ENCODE results near the gene PNLIPRP3. TPM values are rescaled to one million over a fixed set of nuclear protein-coding genes. Genes with fewer than 3 reads are reported as not detected.

Gene PNLIPRP3
- total RNA-seq, 2 donors from 2014 or later, result not detected

DNA sequence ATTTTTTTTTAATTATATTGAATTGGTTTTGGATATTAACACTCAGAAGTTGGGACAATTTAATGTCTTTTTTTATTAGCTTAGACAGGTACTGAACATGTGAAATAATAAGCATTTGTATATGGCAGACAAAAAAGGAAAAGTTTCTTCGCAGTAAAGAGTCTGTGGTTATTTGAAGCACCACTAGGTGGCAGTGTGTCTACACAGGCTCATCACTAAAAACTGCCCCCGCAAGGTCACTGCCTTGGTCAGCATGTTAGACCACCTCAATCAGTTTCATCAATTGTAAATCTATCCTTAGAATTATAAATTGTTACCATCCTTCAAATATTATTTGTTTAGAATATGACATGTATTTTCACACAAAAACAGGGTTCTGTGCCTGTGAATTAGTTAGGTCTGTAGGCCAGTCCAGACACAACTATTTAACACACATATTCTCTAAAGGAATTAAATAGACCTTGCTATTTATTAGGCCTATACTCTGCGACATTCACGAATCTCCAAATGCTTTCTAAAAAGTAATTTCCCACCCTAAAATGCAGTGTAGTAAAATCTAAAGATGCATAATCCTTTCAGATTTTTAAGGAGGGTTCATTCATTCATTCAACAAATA is 17.0 kb downstream of the PNLIPRP3 start:
- Histone ChIP-seq H3K4me3 (no peak overlapping the region), H3K27me3 (no peaks in the 10 kb centered on the region), H3K9me3 (no peaks in the 10 kb centered on the region), H3K27ac (no peak overlapping the region), H3K36me3 (replicated peaks in 1 of 2; ENCODE audit: insufficient read depth in 1 of 2, low read depth in 2 of 2) (no peaks in the 10 kb centered on the region), H3K4me1 (no peaks in the 10 kb centered on the region)
- no peak for TF ChIP-seq POLR2A (IDR thresholded peaks at IDR 0.05)
- peak; percentile 66 to 83 (median 70) for TF ChIP-seq CTCF (IDR thresholded peaks at IDR 0.05)
- ATAC-seq (peak; percentile 45), DNase-seq (peak; percentile 25 to 46 (median 37))
- intact Hi-C loops (cut with DNase I), result no loop called here
- WGBS, 2 donors, result 18 to 23% methylated on average over 4 of the region's 4 CpGs

GRCh38 chr10:116450861-116451260 is 23.2 kb downstream of the PNLIPRP3 start:
- Histone ChIP-seq H3K4me3 (no peak overlapping the region), H3K4me1 (no peaks in the 10 kb centered on the region), H3K27ac (no peak overlapping the region), H3K27me3 (no peaks in the 10 kb centered on the region), H3K9me3 (no peaks in the 10 kb centered on the region), H3K36me3 (replicated peaks in 1 of 2; ENCODE audit: insufficient read depth in 1 of 2, low read depth in 2 of 2) (no peaks in the 10 kb centered on the region)
- WGBS, 2 donors, result 73 to 77% methylated on average over 2 of the region's 2 CpGs
- no peak for TF ChIP-seq CTCF (IDR thresholded peaks at IDR 0.05)
- no peak for TF ChIP-seq POLR2A (IDR thresholded peaks at IDR 0.05)
- ATAC-seq, result no peak
- intact Hi-C loops (cut with DNase I), result no loop called here
- DNase-seq, result no peak

GRCh38 chr10:116451711-116452337 is 24.2 kb downstream of the PNLIPRP3 start:
- Histone ChIP-seq H3K9me3 (no peaks in the 10 kb centered on the region), H3K27ac (no peak overlapping the region), H3K4me1 (no peaks in the 10 kb centered on the region), H3K36me3 (replicated peaks in 1 of 2; ENCODE audit: insufficient read depth in 1 of 2, low read depth in 2 of 2) (no peaks in the 10 kb centered on the region), H3K4me3 (no peak overlapping the region), H3K27me3 (no peaks in the 10 kb centered on the region)
- no peak for TF ChIP-seq CTCF (IDR thresholded peaks at IDR 0.05)
- no peak for TF ChIP-seq POLR2A (IDR thresholded peaks at IDR 0.05)
- ATAC-seq, result no peak
- intact Hi-C loops (cut with DNase I), result no loop called here
- DNase-seq, result no peak
- 0 to 4% methylated on average over 1 of the region's 1 CpG for WGBS, 2 donors

GRCh38 chr10:116452338-116452720 is 24.7 kb downstream of the PNLIPRP3 start:
- TF ChIP-seq POLR2A (IDR thresholded peaks at IDR 0.05) (no peak), CTCF (IDR thresholded peaks at IDR 0.05) (no peak)
- Histone ChIP-seq H3K27me3 (no peaks in the 10 kb centered on the region), H3K4me3 (no peak overlapping the region), H3K9me3 (no peaks in the 10 kb centered on the region), H3K27ac (no peak overlapping the region), H3K36me3 (replicated peaks in 1 of 2; ENCODE audit: insufficient read depth in 1 of 2, low read depth in 2 of 2) (no peaks in the 10 kb centered on the region), H3K4me1 (no peaks in the 10 kb centered on the region)
- intact Hi-C loops (cut with DNase I), result no loop called here
- DNase-seq, result no peak
- ATAC-seq, result no peak

- no peak overlapping the region for H3K4me3 ChIP-seq
- intact Hi-C loops (cut with DNase I), result no loop called here
- no peaks in the 10 kb centered on the region for H3K27me3 ChIP-seq
- TF ChIP-seq POLR2A (IDR thresholded peaks at IDR 0.05), result no peak
- H3K9me3 ChIP-seq, result no peaks in the 10 kb centered on the region
- no peak for DNase-seq
- H3K27ac ChIP-seq, result no peak overlapping the region
- ATAC-seq, result no peak
- H3K36me3 ChIP-seq (replicated peaks in 1 of 2; ENCODE audit: insufficient read depth in 1 of 2, low read depth in 2 of 2), result no peaks in the 10 kb centered on the region
- peaks cover 7% of the 10 kb centered on the region for H3K4me1 ChIP-seq
These were observed 29.8 kb downstream of the PNLIPRP3 start for GRCh38 chr10:116457488-116457887.

Measured in body of pancreas (tissue), 4 donors.